ENCODE measurements around the gene GPSM1. TPM values are rescaled to one million over a fixed set of nuclear protein-coding genes. Genes with fewer than 3 reads are reported as not detected.

Gene GPSM1
- total and polyA plus RNA-seq, 9 of the 15 experiments (the other 6 are each of a cell fraction or from before 2014, with no cell fraction given), result 0.04 to 14.2 (median 3.1) TPM

- TF ChIP-seq BCLAF1 (IDR thresholded peaks at IDR 0.05; ENCODE audit: borderline replicate concordance in 1 of 2, control insufficient read depth in 1 of 2, low read depth in 2 of 2, low read length in 1 of 2), result 0 out of 4 replicates have a peak, but pooled peaks of 1 of the 2 experiments have one; percentile 72
- no peak for TF ChIP-seq NFYB (IDR thresholded peaks at IDR 0.05; ENCODE audit: extremely low read depth, insufficient read length)
- no peak for TF ChIP-seq NFE2L1 (tag; IDR thresholded peaks at IDR 0.05; ENCODE audit: borderline replicate concordance, low read depth)
- peak; percentile 75 for TF ChIP-seq ETS2 (tag; IDR thresholded peaks at IDR 0.05; ENCODE audit: borderline replicate concordance, poor library complexity, severe bottlenecking)
- no peak for TF ChIP-seq PYGO2 (tag; IDR thresholded peaks at IDR 0.05)
- TF ChIP-seq GATAD2A (IDR thresholded peaks at IDR 0.05), result peak; percentile 28; the same call in 1 of the 2 replicates
- peak; percentile 33; the same call in 1 of the 2 replicates for TF ChIP-seq SRSF1 (IDR thresholded peaks at IDR 0.05; ENCODE audit: low read depth, low read length)
- peak; percentile 87 for TF ChIP-seq ZNF12 (CRISPR knock-in tag; IDR thresholded peaks at IDR 0.05)
- TF ChIP-seq ZNF408 (CRISPR knock-in tag; IDR thresholded peaks at IDR 0.05; ENCODE audit: low read depth), result no peak
- peak; percentile 84 to 88; a peak in 2 of 4 replicates for TF ChIP-seq ETV6 (IDR thresholded peaks at IDR 0.05; ENCODE audit: borderline replicate concordance in 1 of 2, low read depth in 2 of 2, low read length in 1 of 2)
- no peak; the same call in 1 of the 2 replicates for TF ChIP-seq ETV6 (CRISPR knock-in tag; IDR thresholded peaks at IDR 0.05; ENCODE audit: borderline replicate concordance)
- 0 out of 2 replicates have a peak, but pooled peaks have one; percentile 35 for TF ChIP-seq SOX6 (IDR thresholded peaks at IDR 0.05)
- no peak for TF ChIP-seq GATA2 (CRISPR knock-in tag; IDR thresholded peaks at IDR 0.05)
- TF ChIP-seq CLOCK (CRISPR knock-in tag; IDR thresholded peaks at IDR 0.05; ENCODE audit: borderline replicate concordance), result no peak
- 0 out of 2 replicates have a peak, but pooled peaks have one; percentile 52 for TF ChIP-seq ZNF583 (CRISPR knock-in tag; IDR thresholded peaks at IDR 0.05)
- TF ChIP-seq FOSL1 (tag; conservative IDR thresholded peaks at IDR 0.05), result peak; percentile 58; the same call in 1 of the 2 replicates
- TF ChIP-seq FOXJ3 (CRISPR knock-in tag; IDR thresholded peaks at IDR 0.05), result no peak
- peak; percentile 73 for TF ChIP-seq MITF (IDR thresholded peaks at IDR 0.05)
- peak; percentile 76 for TF ChIP-seq POLR2AphosphoS5 (IDR thresholded peaks at IDR 0.05; ENCODE audit: control insufficient read depth, insufficient read depth, low read depth, low read length)
These were observed 36.0 kb downstream of the GPSM1 start, which contains the start of gene DNLZ (continued) for GRCh38 chr9:136363106-136363948.

Data from K562 (cell line).